GM18517 (cell line): ENCODE data around the gene ING2.
"Not testable (repeated sequence)": the region's sequence is repeated elsewhere in the genome, so short reads cannot be mapped to it uniquely, and the experiment has no call there.

ENCODE experiments used
- ATAC-seq: cut with Tn5 transposase; IDR thresholded peaks from one replicate; pipeline ENCODE4 v1.9.1; 2021; ENCODE audit warnings: mild to moderate bottlenecking, moderate library complexity; ENCODE audit not compliant: unreplicated experiment

The ING2 gene

GRCh38 chr4:183504930-183505610, at the start of gene ING2:
TSS of gene ING2 (plus strand) at chr4:183505058. CDS start at chr4:183505196, 138 bp downstream.
- peak; percentile 39 for ATAC-seq

GRCh38 chr4:183455431-183456195, 49.2 kb upstream of the ING2 start:
- ATAC-seq = no peak

GRCh38 chr4:183458005-183458404, 46.9 kb upstream of the ING2 start:
- no peak for ATAC-seq

- not testable (repeated sequence) for ATAC-seq
Measured at GRCh38 chr4:183463903-183464619, 40.8 kb upstream of the ING2 start.

GRCh38 chr4:183465879-183466278, 39.0 kb upstream of the ING2 start:
- not testable (repeated sequence) for ATAC-seq

- no peak for ATAC-seq
Measured at GRCh38 chr4:183467246-183467645, 37.6 kb upstream of the ING2 start.

GRCh38 chr4:183468210-183469095, 36.4 kb upstream of the ING2 start:
- ATAC-seq = no peak

- no peak for ATAC-seq
Measured at GRCh38 chr4:183469285-183469684, 35.6 kb upstream of the ING2 start.

- no peak for ATAC-seq
Measured at GRCh38 chr4:183469936-183470335, 34.9 kb upstream of the ING2 start.

GRCh38 chr4:183470821-183471220, 34.0 kb upstream of the ING2 start:
- no peak for ATAC-seq

- ATAC-seq = no peak
Measured at GRCh38 chr4:183471946-183472708, 32.7 kb upstream of the ING2 start.

GRCh38 chr4:183478123-183478522, 26.7 kb upstream of the ING2 start:
- ATAC-seq = no peak

- no peak for ATAC-seq
Measured at GRCh38 chr4:183478926-183479325, 25.9 kb upstream of the ING2 start.

GRCh38 chr4:183482515-183483095, 22.3 kb upstream of the ING2 start:
- ATAC-seq = not testable (repeated sequence)

GRCh38 chr4:183483997-183484396, 20.9 kb upstream of the ING2 start:
- no peak for ATAC-seq

- no peak for ATAC-seq
Measured at GRCh38 chr4:183485411-183486160, 19.3 kb upstream of the ING2 start.

GRCh38 chr4:183492791-183493222, 12.1 kb upstream of the ING2 start:
- ATAC-seq = no peak

GRCh38 chr4:183493246-183493645, 11.6 kb upstream of the ING2 start:
- no peak for ATAC-seq

GRCh38 chr4:183495184-183495583, 9.7 kb upstream of the ING2 start:
- no peak for ATAC-seq
